ELR (cell line): ENCODE measurements around the gene IFI27L1.
A peak's percentile ranks its signal among the peaks of the same experiment; 100 is the strongest.

ENCODE experiments used
- DNase-seq: peaks from one replicate; pipeline ENCODE4 v3.0.0-alpha.2; 2015; ENCODE audit warnings: low read depth

IFI27L1 gene, protein sequence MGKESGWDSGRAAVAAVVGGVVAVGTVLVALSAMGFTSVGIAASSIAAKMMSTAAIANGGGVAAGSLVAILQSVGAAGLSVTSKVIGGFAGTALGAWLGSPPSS

DNA sequence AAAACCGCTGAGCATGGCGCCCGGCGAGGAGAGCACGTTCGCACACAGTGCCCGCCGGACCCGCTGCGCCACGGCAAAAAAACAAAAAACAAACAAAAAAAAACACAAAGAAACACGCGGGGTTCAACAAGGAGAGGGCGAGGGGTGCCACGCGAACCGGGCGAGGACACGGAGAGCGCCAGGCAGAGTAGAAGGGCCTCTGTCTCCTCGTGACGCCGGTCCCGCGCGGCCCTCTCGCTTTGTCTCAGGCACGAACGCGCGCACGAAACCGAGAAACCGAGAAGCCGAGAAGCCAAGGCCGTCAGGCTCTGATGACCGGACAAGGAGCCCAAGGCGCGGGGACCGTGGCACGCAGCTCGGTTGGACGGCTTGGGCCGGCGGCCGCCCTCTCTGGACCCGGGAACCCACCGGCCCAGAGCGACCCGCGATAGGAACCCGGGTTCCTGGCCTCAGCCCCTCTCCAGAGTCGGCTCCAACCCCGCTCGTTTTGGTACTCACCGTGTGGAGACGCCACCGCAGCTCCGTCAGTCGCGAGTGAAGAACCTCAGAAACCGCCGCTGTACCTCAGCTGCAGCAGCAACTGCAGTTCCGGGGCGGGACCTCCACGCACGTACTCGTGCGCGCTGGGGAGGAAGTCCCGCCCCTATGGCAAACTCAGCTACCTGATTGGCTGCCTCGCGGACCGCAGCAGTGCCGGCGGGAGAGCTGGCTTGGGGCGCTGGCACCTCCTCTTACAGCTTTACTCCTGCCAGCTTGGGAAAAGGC is at the start of gene IFI27L1, which contains the start of gene DDX24:
IFI27L1 (plus strand) TSS at position 690 of the 765 bp plus-strand sequence. CDS start 15,628 bp downstream, outside the sequence.
DDX24 (minus strand) TSS at position 582 of the 765 bp plus-strand sequence. CDS start 1,460 bp downstream, outside the sequence.
- DNase-seq = peak; percentile 98

DNA sequence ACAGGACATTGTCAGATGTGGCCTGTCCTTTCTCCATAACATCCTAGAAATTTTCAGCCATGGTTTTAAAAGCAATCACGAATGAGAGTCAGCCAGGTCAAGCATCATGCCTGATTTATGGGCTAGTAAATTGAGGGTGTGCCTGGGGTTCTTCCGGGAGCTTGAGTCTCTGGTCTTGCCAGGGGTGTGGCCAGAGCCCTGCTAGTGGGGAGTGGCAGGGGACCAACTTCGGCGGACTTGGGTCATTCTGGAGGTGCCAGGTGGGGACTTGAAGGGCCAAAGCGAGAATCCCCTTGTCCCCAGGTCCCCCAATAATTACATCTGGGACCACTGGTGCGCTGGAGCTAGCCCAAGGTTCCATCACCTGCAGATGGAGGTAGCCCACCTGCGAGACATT is 49.2 kb upstream of the IFI27L1 start:
- DNase-seq = no peak

DNA sequence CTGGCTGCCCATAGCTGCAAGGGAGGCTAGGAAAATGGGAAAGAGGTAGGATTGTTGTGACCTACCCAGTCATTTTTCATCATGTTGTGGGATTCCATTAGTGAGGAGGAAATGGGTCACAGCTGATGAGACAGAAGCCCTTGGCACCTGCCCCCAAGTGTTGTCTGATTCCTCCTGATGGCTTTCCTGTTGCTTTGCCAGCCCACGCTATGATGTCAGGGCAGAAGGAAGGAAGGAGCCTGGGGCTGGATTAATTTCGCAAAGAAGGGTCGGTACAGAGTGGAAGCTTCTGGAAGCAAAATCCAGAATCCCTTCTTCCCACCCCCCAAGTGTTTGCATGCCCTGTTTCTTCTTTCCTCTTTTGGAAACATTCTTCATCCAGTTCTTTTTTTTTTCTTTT is 46.2 kb upstream of the IFI27L1 start:
- DNase-seq = no peak

DNA sequence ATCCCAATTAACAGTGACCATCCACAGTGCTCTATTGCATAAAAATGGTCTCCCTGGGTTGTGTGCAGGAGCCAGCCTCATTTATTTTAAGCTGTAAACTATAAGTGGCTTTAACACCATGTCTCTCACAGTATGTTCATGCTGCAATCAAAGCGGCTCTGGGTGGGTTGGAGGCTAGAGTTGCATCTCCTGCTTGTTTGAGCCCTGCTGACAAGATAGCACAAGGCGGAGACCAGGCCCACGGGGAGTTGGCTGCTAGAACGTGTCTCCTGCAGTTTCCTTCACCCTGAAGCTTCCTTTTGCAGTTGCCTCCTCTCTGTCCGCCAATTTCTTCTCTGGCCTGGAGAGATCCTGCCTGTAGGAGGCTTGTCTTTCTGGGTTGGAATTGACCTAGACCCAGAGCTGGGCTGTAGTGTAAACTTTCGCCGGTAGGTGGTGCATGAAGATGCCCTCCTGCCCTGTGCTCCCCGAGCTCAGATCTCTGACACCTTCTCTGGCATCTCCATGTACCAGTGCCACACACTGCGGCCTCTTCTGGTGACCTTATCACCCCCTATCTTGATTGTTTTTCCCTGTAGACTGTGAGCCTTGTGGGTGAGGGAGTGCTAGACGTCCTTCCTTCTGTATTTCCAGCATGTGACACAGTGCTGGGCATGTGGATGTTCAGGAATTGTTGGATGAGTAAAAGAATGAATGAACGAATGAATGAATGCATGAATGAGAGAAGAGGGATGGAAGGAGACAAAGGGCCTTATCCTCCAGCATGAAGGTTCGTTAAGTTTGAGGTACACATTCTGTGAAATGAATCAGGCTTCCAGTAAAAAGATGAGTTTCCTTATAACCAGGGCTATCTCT is 44.6 kb upstream of the IFI27L1 start:
- peak; percentile 88 for DNase-seq

DNA sequence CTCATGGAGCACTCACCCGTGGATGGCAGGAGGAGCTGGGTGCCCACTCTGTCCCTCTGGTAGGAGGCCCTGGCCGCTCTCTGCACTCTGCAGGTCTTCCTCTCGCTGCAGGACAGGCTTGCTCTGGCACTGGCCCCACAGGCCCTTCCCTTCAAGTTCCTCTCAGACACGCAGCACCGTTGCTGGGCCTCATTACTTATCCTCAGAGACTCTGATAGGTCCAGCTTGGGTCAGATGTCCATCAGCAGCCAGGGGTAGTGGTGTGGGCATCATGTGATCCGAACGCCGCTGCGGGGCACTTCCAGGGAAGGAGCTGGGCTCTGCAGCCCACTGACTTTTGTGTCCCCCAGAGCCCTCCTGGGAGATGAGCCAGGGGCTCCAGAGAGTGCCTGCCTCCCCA is 43.2 kb upstream of the IFI27L1 start:
- DNase-seq = no peak

DNA sequence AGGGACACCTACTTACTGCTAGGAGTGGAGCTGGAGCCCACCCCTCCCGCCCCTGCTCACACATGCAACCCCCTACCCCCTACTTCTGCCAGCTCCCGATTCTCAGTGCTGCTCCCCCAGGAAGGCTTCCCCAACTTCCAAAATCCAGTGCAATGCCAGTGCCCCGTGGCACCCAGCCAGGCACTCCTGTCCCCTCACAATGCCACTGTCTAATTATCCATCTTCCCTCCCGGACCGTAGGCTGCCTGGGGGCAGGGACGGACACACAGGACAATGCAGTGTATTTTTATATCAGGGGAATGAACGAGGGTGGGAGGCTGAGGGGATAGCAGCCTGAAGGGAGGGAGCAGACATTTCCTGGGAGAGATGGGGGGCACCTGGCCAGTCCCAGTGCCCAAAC is 42.6 kb upstream of the IFI27L1 start:
- DNase-seq = no peak

DNA sequence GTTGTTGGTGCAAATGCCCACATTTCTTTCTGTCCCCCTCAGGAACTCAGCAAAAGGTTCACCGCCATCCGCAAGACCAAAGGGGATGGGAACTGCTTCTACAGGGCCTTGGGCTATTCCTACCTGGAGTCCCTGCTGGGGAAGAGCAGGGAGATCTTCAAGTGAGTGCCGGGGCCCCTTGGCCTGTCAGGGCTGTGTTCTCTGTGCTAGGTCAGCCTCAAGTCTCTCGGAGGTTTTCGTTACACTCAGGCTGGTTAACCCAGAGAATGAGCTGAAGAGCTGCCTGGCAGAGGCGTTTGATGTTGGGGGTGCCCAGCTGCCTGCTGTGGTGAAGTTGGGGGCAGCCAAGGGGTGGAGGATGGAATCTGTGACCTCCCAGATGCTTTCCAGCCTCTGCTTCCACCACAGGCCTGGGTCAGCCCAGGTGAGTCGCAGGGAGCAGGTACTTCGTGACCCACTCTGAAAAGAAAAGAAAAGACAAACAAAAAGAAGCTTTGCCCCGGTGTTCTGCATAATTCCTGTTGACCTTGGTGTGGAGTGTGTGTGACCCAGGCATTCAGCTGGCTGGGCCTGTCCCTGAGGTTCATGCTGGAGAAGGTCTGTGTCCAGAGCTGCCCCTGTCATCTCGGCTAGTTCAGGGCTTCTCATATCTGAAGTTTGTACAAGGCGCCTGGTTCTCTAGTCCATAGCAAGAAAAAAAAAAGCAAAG is 42.0 kb upstream of the IFI27L1 start:
- no peak for DNase-seq

DNA sequence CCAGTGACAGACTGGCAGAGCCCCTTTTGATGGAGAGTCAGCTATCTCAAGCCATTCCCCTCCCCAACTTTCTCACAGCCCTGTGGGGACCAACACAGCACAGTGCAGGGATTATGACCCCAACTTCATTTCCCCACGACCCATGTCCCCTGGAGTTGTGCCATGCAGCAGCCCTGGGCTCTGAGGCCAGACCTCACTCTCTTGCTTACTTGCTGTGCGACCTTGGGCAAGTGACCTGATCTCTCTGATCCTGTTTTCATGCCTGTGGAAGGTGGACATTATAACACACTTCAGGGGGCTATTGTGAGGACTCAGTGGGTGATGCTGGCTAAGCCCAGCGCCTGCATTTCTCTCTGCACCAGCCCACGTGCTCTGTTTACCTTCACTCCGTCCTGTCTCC is 40.9 kb upstream of the IFI27L1 start:
- DNase-seq = no peak

DNA sequence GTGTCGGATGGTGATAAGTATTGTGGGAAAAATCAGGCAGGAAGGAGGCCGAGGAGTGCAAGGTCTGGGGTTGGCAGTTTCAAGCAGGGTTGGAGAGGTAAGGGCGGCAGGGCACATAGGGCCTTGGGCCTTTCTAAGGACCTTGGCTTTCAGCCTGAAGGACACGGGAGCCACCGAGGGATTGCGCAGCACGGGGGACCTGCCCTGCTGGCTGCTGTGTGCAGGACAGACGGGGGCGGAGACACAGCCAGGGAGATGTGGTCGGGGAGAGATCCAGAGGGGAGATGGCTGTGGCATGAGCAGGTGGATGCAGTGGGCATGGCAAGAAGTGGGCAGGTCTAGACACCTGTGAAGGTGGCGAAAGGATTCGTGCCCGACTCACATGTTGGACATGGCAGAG is 40.3 kb upstream of the IFI27L1 start:
- DNase-seq = no peak

DNA sequence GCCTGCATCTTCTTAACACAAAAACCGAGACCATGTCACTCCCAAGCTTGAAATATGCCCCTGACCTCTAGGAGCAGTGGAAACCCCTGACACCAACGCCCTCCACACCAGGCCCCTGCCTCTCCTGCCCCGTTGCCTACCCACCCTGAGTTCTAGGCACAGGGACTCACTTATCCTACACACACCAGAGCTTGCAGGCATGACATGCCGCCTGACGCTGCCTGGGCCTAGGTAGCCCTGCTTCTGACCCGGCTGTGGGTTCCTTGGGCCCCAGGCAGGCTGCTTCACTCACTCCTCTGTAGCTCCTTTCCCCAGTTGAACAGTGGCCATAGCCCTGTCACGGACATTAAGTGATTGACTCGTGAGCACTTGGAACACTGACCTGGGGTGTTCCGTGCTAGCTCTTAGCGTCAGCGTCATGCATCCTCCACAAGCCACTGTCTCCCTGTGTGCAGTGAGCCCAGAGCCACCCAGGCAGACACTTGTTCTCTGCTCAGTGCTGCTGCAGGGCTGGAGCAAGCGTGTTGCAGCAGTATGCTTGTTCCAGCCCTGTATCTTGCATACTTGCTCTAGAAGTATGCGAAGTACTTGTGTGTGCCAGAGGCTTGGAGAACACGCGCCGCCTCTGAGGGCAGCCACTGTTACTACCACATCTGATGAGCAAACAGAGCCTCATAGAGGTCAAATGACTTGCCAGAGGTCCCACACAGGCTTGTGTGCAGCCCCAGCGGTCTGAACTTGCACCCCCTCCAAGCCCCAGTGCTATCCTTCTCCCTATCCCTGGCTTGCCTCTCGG is 39.4 kb upstream of the IFI27L1 start:
- DNase-seq = peak; percentile 71

DNA sequence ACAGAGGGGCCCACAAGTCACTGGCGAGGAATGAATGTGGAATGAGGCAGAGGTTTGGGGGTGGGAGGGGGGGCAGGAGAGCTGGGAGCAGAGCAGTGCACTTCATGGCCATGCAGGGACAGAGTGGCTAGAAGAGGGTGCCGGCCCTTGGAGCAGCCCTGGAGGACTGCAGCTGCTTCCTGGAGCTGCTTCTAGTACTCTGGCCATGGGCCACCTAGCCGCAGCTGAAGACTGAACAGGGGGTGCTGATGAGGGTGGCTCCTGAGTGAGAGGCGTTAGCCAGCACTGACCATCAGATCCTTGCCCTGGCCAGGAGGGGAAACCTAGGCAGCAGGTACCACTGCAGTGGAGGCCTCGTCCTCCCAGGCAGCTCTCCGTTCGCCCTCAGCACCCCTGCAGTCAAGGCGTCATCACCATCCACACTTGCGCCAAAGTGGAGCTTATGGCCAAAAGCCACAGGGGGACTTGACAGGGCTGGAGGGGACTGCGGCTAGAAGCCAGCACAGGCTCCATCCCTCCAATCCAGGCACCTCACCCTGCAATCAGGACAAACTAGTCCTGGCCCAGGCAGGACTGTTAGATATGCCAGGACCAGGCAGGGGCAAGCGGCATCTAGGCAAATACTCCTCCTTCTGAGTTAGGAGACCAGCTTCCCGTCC is 38.5 kb upstream of the IFI27L1 start:
- no peak for DNase-seq

DNA sequence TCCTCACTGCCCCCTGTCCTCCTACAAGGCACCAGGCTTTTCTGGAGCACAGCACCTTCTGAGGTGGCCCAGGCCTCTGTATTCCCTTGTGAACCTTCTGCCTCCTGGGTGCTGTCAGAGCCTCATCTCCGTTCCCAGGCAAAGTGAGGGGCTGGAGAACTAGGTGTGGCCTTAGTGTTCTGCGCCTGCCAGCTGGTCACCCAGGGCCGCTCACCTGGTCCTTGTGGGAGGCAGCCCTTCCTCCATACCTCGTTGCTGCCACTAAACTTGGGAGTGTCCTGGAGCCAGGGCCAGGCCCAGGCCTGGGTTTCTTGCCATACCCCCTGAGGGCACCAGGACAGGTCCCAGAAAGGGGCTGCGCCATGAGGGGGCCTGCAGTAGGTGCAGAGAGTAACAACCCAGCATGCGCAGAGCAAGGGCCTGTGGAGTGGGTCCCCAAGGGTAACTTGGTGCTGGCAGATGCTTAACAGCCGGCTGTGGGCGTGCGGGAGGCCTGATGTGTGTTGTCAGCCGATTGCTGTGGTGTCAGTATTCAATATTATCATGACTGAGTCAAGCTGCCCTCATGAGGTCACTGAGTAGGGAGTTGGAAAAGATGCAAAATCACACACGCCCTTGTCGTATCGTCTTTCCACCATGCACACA is 37.9 kb upstream of the IFI27L1 start:
- DNase-seq = peak; percentile 16

DNA sequence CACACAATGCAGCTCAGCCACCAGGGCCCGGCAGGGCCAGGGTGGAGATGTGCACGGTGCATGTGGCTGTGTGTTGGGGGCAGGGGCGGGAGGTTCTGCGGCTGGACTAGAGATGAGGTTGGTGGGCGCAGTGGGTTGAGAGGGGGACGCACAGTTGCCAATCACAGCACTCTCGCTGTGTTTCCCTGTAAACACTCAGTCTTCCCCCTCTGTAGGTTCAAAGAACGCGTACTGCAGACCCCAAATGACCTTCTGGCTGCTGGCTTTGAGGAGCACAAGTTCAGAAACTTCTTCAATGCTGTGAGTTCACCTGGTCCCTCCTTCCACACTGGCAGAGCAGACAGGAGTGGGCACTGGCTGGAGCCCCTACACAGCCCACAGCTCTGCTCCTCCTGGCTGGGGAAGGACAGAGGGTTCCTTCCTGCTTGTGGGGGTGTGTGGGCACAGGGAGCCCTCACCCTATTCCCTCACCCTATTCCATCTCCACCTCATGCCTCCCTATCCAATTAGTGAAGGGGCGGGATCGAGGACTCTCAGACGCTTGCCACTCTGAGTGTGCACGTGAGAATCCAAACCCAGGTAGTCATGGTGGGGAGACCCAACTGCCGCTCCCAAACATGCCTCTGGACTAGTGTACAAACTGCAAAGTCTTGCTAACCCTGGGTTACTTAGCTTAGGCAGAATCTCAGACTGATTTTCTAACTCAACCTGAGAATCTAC is 37.2 kb upstream of the IFI27L1 start:
- no peak for DNase-seq

DNA sequence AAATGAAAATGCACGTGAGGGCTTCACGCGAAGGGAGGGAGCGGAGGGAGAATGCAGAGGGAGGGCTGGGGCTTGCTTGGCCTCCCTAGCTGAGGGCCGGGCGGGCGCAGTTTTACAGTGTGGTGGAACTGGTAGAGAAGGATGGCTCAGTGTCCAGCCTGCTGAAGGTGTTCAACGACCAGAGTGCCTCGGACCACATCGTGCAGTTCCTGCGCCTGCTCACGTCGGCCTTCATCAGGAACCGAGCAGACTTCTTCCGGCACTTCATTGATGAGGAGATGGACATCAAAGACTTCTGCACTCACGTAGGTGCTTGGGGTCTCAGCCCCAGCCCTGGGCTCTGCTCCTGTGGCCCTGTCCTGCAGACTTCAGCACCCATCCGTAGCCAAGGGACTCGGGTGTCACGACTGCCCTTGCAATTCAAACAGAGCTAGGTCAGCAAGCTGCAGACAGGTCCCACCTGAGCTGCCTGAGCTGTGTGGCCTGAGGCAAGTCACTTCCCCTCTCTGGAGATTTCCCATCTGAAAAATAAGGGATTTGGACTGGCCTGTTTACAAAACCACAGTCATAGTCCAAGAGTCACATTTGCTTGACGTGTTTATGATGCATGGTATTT is 36.5 kb upstream of the IFI27L1 start:
- no peak for DNase-seq

DNA sequence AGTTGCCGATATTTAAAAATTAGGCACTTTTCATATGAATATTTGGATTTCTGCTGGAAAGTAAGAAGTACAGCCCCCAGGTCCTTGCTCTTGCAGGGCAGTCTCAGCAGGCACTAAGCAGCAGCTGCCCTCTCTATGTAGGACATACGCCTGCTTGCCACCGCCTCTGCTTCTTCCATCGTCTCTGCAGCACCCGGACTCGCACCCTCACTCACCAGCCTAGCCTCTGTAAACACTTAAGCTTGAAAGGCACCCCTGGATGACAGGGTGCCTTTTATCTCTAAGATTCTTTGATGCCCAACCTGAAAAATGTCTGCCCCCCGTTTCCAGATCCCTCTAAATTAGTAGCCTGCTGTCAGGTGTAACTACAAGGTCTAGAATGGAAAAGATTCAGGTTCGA is 36.0 kb upstream of the IFI27L1 start:
- no peak for DNase-seq

DNA sequence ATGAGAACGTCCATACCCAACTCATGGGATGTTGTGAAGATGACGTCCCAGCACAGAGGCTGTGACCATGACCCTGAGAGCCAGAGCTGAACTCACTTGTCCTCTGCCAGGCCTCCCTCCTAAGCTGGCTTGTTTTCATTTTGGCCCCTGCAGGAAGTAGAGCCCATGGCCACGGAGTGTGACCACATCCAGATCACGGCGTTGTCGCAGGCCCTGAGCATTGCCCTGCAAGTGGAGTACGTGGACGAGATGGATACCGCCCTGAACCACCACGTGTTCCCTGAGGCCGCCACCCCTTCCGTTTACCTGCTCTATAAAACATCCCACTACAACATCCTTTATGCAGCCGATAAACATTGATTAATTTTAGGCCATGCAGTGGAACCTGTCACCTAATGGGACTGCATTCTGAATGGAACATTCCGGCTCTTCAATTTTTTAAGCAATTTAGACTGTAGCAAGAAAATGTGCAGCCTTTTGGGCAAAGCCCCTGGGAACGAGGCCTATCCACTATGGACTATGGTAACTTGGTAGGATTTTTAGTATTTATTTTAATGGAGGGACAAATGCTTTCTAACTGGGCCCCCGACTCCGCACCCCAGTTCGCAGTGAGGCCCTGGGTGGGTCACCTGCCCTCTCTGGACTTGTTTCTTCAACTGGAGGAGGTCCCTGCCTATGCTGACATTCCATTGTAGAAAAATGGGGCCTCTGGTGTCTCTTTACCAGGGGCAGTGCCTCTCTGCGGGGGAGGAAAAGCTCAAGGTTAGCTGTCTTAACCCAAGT is 35.4 kb upstream of the IFI27L1 start:
- DNase-seq = no peak

DNA sequence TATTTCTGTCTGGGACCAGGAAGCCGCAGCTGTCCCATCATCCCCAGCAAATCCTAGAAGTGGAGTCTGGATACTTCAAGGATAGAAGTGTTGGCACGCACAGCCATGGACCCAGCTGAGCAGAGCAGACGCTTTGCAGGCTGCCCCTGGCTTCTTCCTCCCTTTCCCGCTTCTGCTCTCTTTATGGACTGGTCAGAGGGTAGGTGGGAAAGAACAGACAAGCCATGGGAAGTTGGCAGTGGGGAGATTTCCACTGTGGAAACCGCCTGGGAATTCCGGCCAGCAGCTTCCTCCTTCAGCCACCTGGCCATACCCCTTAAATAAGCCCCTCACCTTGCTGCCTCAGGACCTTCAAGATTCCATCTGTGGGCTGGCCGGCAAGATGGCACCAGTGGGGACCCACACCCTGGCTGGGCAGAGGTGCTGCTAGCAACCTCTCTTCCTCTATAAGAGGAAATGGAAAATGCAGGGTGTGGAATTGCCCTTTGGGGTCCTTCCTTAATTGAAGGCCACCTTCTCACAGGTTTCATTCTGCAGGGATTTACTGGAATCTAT is 34.3 kb upstream of the IFI27L1 start:
- no peak for DNase-seq

DNA sequence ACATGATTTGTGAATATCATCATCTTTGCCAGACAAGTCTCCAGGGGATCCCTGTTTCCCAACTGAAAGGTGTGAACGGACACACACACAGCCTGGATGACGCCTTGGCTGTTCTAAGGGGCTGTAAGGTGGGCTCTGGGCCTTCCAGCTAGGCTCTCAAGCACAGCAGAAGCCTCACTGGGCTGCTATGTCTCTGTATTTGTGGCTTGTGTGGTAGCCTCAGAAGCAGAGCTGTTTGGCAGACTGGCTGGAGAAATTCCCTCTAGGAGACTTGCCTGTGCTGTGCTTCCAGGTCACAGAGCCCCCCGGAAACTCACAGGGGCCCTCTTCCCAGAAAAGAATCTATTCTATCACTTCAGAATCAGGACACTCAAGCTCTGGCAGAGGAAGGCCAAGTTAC is 33.5 kb upstream of the IFI27L1 start:
- no peak for DNase-seq
